Activated CD4-positive, alpha-beta T cell treated with anti-CD3 and anti-CD28 coated beads, Interleukin-2, amount 50 U/mL, for 4 hours (primary cell): ENCODE results near the gene RNF123.
A peak's percentile ranks its signal among the peaks of the same experiment; 100 is the strongest.
"Not testable (repeated sequence)": the region's sequence is repeated elsewhere in the genome, so short reads cannot be mapped to it uniquely, and the experiment has no call there.

Experiments
- DNase-seq, 2 experiments: peaks; one replicate each; pipeline ENCODE4 v3.0.0-alpha.2; 2020

Gene RNF123

DNA sequence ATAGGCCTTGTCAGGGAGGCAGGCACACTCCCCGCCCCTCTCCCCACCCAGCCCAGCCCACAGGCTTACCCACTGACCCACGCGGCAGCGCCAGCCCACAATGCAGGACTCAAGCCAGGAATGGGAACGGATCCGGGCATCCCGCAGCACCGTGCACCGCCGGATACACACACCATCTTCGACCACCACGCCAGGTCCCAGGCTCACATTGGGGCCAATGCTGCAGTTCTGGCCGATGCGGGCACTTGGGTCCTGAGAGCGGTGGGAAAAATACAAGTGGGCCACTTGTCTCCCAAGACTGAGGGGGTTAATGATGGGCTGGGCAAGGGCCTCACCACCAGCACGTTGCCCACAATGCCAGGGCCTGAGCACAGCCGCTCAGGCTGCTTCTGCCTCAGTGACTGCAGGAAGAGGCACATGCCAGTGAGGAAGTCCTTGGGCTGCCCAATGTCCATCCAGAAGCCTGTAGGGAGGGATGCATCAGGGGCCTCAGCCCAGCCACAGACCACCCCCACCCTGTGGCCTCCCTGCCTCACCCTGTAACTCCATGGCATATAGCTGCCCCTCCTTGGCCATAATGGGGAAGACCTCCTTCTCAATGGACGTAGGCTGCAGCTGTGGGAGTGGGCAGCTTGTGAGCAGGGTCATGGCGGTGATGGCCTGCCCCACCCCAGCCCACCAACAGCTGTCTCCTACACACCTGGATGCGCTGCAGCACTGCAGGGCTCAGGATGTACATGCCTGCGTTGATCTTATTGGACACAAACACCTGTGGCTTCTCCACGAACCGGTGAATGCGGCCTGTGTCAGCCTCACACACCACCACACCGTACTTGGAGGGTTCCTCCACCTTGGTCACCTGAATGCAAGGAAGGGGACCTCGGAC, 32.8 kb downstream of the RNF123 start:
- DNase-seq: no peak

DNA sequence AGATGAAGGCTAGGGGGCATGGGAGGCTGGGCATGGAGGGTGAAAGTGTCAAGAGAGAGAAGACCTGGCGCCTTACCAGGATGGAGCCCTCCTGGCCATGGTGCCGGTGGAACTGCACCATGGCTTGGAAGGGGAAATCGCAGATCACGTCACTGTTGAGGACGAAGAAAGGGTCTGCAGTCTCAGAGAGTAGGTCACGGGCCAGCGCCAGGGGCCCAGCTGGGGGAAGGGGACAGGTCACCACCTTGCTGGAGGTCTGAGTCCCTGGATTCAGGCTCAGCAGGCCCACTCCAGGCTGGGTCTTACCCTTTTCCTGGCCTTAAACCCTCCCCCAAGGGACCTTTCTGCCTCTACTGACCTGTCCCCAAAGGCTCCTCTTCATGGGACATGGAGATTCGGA, 33.5 kb downstream of the RNF123 start:
- DNase-seq: no peak

- DNase-seq: peak; percentile 48 to 52
These were observed 33.9 kb downstream of the RNF123 start for GRCh38 chr3:49723296-49723627.

- DNase-seq: peak; percentile 83 to 86
These were observed 34.5 kb downstream of the RNF123 start, which contains the start of gene GMPPB for GRCh38 chr3:49723628-49724551. GMPPB (minus strand) TSS chr3:49723951; CDS start chr3:49723726, 225 bp downstream.

DNA sequence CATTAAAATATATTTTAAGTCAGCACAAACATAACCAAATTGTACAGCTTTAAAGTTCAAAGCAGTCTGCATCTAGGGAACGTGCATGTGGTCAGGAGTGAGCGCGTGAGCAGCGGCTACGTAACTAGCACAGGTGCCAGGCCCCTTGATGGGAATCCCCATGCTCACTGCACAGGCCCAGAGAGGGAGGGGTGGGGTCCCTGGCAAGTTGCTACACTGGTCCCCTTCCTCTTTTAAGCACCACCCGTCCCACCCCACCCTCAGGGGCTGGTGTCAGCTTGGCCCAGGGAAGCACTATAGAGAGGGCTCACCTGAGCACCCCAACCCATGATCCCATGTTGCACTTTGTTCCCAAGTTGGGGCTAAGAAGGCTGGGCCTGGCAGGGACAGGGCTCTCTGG, 35.2 kb downstream of the RNF123 start:
- DNase-seq: no peak

DNA sequence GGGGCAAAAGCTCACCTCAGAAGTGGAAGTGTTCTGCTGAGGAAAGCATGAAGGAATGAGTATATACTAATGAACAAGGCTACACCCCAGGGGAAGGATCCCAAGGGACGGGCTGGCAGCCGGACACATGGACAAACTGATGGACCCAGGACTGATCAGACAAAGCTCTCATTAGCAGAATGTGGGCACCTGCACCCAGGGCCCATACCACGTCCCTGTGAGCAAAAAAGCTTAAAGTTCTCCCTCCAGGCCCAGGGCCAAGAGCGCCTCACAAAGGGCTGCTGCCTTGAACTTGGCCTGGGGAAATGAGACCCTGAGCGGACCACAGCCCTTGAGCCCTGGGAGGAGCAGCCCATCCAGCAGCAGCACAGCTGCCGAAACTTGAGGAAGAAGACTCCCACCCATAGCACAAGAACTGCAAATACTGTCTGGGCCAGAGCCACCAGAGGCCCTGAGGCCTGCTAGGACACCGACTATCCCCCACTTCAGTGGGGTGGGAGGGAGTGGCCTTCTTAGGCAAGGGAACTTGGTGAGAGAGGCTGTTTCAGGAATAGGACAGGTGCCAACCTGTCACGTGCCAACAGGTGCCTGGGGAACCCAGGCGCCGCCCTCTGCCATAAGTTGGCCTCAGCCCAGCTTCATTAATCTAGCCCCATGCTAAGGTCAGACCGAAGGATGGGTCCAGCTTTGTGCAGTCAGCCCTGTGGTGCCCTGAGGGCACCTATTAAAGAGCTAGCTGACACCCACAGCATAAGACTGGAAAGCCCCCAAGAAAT, 36.7 kb downstream of the RNF123 start:
- no peak for DNase-seq

DNA sequence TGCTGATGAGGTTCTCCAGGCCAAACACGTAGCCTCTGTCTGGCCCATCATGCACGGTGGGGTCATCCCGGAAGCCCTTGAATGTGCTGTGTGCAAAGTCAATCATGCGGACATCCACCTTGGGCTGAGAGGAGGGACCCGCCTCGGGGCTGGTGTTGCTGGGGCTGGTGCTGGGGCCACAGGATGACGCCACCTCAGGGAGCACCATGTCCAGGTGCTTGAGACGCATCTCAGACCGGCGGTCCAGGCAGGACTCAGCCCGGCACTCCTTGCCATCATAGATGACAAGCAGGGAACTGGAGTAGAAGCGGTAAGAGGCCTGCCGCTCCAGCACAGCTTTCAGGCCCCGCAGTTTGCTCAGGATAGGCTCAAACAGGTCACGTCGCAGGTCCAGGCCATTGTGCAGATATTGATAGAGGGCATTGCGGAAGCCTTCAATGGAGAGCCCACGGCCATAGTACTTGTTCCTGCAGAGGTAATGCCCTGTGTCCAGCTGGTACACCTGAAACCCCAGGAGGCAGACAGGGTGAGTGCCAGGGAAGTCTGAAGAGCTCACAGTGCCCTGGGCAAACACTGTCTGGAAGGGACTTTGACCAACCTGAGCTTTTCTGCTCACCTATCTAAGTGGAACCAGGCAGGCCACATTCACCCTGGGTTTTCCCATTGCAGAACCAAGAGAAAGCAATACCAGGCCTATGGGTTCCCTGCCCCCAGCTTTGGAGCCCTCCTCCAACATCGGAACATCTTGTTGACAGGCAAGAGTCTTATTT, 38.0 kb downstream of the RNF123 start:
- DNase-seq: no peak

- DNase-seq: no peak
These were observed 38.6 kb downstream of the RNF123 start for GRCh38 chr3:49727924-49728361.

GRCh38 chr3:49729966-49730609, 40.7 kb downstream of the RNF123 start:
- DNase-seq: no peak

DNA sequence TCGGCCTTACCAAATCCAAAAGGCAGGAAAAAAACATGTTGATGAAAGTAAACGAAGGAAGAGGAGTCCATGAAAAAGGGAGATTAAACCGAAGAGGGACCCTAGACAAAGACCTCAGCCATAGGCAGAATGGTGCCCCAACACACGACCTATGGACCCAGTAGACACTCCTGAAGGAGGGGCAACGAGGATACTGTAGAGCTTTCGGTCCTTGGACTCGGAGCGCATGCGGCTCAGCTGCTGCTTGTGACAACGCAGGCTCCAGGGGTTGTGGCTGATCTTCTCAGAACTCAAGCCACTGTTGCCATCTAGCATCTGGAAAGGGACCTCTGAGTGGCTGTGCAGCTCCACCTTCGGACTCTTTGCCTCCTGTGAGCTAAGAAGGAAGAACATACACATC, 43.2 kb downstream of the RNF123 start:
- no peak for DNase-seq

DNA sequence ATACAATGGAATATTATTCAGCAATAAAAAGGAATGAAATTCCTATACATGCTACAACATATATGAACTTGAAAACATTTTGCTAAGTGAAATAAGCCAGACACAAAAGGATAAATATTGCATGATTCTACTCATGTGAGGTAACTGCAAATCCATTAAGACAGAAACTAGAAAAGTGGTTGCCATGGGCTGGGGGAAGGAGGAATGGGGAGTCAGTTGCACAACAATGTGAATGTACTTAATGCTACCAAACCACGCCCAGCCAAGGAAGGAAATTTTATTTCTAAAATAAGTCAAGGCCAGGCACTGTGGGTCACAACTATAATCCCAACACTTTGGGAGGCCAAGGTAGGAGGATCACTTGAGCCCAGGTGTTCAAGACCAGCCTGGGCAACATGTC, 44.2 kb downstream of the RNF123 start:
- DNase-seq: no peak

- DNase-seq: no peak
These were observed 45.4 kb downstream of the RNF123 start for GRCh38 chr3:49734752-49735151.

DNA sequence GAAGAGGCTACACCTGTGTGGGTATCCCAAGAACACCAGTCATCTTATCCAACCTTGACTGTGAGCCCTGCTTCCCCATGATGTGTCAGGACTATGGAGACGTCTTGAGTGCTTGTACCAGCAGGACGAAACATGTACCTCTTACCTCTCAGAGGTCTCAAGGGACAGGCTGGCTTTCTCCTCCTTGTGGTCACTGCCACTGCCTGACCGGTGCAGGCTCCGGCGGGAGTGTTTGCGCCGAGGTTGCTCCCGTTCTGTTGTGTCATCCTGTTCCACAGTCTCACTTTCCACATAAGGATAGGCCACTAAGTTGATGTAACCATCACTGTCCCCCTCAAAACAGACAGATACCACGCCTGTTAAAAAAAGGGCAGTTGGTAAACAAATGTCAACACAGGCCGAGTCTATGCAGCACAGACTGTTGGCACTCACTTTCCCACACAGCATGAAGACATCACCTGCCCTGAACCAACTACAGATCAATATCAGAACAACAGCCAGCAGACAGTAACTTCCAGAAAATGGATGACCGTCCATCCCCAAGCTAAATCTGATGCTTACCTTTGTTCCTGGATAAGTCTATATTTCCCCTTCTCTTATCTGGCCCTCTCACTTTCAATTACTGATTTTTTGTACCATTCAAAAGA, 48.8 kb downstream of the RNF123 start:
- no peak for DNase-seq

DNA sequence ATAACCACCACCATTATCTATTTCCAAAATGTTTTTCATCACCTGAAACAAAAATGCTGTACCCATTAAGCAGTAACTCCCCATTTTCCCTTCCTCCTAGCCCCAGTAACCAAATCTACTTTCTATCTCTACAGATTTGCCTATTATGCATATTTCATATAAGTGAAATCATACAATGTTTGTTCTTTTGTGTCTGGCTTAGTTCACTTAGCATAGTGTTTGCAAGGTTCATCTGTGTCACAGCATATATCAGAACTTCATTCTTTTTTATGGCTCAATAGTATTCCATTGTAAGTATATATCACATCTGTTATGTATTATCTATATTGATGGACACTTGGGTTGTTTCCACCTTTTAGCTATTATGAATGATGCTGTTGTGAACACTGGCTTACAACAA, 51.1 kb downstream of the RNF123 start:
- no peak for DNase-seq

- no peak for DNase-seq
These were observed 56.6 kb downstream of the RNF123 start for GRCh38 chr3:49745986-49746385.

- DNase-seq: no peak
These were observed 58.6 kb downstream of the RNF123 start for GRCh38 chr3:49747792-49748480.

GRCh38 chr3:49748874-49749273, 59.5 kb downstream of the RNF123 start:
- DNase-seq: not testable (repeated sequence)

GRCh38 chr3:49750056-49750455, 60.7 kb downstream of the RNF123 start:
- DNase-seq: no peak

GRCh38 chr3:49751501-49751900, 62.1 kb downstream of the RNF123 start:
- DNase-seq: no peak

DNA sequence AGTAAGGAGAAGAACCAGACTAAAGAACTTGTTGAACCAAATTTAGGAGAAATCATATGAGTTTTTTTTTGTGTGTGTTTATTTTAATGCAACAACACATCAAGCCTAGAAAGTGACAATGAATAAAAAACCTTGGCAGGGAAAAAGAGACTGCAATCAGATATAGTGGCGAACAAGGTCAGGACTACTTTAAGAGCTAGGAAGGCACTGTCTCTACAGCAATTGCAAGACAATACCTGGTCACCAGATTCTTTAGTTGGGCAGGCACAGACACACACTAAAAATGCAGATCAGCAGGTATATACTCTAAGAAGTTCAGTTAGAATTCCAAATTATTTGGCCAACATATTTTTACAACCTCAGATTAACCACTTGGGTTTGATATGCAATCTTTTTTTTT, 65.2 kb downstream of the RNF123 start:
- DNase-seq: no peak
